Measurements from ENCODE around the gene LAMA4.

LAMA4 gene

GRCh38 chr6:112275365-112275764 is 21.0 kb upstream of the LAMA4 start:
- DNase-seq = no peak

GRCh38 chr6:112274774-112275173 is 20.4 kb upstream of the LAMA4 start:
- DNase-seq = no peak

- no peak for DNase-seq
Observed at GRCh38 chr6:112272799-112273198, 18.4 kb upstream of the LAMA4 start.

DNA sequence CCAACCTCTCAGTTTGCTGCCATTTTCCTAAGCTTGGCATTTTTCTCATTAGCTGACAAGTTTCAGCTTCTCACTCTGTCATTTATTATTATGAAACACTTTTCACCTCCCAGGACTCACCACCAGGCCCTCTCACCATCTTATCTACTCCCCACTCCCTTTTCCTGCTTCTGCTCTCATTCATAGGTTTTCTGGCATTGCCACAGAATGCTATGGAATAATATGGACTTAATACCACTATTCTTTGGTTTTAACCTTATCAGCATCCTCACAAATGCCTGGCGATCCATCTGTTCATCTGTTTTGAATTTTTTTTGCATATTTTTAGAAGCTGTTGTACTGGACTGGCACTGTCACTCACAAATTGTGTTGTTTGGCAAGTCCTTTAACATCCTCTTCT is 16.4 kb upstream of the LAMA4 start:
- DNase-seq = no peak

DNA sequence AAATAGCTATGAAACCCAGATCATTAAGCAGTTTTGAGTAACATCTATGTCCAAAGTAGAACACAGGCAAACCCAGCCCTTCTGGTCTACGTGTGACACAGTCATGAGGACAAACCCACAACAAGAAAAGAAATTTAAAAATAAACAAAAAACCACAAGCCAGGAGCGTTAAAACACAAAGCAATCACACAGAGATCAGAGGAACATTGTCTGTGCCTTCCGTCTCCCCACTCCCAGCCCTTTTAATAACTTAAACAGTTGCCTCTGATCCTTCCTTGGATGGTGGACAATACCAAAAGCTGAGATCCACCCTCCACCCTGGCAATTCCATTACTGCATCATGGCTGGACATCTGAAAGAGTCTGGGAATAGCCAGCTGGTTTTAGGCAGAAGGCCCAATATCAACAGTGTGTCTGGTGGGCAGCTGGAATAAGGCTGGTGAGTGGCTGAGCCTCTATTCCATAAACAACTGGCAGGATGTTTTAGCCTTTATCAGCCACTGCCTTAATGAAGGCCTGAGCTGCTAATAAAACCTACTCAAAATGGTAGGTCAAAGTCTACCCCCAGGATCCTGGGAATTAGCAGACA is 15.7 kb upstream of the LAMA4 start:
- no peak for DNase-seq

GRCh38 chr6:112269114-112269513 is 14.7 kb upstream of the LAMA4 start:
- DNase-seq = no peak

DNA sequence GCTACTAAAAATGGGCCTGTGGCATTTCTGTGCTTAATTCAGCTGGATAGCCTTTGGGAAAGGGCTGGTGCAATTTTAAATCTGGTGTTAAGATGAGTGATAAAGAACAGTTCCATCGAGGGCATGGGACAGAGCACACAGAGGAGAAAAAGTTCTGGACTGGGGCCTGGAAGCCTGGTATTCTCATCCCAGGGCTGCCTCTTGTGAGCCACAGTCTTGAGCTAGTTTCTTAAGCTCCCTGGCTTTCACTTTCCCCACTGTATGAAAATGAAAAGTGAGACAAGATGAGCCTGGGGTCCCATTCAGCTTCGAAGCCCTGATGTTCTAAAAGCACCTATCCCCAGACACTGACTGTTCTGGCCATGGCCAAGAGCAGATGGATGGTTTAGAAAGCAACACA is 14.3 kb upstream of the LAMA4 start:
- DNase-seq = no peak

DNA sequence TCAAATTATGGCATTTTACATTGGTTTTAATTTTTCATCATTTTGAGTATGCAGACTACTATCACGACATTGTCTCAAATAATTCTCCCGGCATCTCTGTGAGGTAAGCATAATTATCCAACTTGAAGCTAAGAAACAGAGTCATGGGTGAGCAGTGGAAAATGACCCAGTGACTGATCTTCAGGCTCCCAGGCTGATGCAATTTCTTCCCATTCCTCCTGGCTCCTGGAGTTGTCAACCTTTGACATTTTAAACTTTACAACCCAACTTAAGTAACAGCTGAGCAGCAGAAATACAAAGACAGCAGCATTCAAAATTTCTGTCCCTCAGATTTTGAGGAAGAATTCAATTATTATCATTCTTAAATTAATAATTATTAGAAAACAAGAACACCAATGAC is 13.7 kb upstream of the LAMA4 start:
- DNase-seq = no peak

- DNase-seq = no peak
Observed at GRCh38 chr6:112266331-112266730, 12.0 kb upstream of the LAMA4 start.

GRCh38 chr6:112259337-112259675 is 4.9 kb upstream of the LAMA4 start:
- DNase-seq = no peak

DNA sequence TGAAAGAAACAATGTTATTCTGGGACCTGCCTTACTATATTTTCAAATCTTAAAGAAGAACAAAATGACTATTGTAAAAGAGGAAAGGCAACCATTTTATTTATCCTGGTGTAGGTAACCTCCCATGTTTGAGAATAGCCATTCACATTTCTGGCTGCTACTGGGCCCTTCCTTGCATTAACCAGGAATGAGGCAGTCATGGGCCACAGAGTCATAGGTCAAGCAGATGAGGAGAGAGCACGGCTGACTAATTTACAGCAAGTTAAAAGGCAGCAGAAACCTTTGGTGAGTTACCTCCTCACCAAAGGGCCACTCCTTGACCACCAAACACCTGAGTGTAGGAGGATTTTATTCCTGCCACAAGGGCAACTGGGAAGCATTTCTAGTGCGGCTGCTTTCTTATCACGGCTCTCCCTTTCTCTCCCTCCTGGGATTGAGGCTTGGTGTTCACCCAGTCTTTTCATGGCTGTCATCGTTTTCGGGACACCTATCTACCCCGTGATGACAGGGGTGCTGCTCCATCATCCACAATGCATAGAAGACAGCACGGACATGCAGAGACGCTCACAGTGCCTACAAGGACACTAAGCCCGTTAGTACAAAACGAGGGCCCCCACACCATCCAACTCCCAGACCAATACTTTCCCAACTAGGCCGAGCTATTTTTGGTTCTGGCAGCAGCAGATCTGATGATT is 4.4 kb upstream of the LAMA4 start:
- DNase-seq = no peak

DNA sequence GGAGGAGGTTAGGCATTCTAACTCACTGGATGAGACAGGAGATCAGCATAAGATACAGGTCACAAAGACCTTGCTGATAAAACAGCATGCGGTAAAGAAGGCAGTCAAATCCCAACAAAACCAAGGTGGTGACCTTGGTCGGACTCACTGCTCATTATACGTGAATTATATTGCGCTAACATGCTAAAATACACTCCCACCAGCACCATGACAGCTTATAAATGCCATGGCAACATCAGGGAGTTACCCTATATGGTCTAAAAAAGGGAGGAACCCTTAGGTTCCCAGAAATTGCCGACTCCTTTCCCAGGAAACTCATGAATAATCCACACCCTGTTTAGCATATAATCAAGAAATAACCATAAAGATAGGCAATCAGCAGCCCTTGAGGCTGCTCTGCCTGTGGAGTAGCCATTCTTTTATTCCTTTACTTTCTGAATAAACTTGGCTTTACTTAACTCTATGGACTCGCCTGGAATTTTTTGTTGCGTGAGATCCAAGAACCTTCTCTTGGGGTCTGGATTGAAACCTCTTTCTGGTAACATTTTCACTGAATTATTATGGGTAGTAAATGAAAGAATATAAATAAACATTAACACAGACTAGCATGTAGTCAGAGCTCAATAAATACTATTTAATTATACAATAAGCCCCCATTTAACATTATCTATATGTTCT is 3.0 kb upstream of the LAMA4 start:
- DNase-seq = no peak

- no peak for DNase-seq
Observed at GRCh38 chr6:112254921-112255320, 554 bp upstream of the LAMA4 start.

- DNase-seq = no peak
Observed at GRCh38 chr6:112253498-112253840, 898 bp downstream of the LAMA4 start.

GRCh38 chr6:112252571-112253497 is 1.5 kb downstream of the LAMA4 start:
- no peak for DNase-seq

DNA sequence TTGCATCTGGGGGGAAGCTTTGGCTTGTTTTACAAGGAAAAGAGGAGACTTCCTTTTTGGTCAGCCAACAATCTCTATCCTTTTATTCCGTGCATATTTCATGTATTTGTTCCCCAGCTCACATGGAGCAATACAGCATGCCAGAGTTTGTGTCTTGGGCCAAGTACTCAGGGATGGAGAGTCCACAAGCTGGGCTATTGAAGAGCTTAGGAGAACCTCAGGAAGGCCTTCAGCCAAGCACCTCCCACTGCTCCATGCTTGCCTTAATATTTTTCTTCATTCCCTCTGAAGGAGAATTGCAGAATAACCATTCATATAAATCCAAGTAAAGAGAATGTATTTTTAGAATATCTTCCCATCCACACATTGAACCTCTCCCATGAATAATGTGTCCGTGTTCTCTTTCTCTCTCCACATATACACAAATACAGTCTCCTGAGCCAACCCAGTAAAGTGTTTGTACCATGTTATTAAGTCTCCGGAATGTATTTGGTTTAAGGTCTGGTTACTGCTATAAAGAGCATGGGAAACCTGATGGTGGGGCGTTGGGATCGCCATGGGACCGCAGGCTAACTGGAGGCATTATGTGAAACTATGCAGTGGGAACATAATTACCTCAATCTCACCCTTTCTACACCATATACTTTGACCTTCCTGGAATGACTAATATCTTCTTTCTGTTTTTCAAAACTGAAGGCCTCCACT is 3.0 kb downstream of the LAMA4 start:
- DNase-seq = no peak

DNA sequence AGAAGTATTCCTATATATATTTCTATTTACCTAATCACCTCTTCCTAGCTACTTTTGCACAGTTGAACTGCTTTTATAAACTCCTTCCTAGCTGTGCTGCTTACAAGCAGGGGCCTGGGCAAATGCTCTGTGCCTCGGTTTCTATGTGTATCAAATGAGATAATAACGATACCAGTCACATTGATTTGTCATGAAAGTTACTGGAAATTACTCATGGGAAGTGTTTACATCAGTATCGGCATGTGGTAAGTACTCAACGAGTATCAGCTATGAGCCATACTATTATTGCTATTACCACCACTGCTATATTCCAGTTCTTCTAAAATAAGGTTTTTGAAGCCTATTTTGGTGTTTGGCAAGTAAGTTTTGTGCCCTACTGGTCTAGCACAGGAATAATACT is 4.9 kb downstream of the LAMA4 start:
- no peak for DNase-seq

DNA sequence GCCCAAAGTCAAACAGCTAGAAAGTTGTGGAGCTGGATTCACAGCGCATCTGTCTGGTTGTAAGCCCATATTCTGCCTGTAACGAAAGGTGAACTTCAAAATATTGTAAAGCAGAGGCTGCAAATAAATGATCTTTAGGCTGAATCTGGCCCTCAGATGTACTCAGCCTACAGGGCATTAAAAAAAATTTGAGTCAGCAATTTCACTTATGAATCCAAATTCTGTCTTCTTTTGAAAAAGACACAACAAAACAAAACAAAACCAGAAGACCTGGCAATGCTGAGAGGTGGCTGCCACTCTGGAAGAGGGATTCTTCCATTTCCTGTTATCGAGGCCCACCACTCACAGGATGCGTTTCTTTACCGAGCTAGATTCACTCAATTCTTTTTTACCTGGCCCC is 7.1 kb downstream of the LAMA4 start:
- no peak for DNase-seq

- no peak for DNase-seq
Observed at GRCh38 chr6:112245511-112246203, 8.7 kb downstream of the LAMA4 start.

GRCh38 chr6:112243861-112244827 is 10.2 kb downstream of the LAMA4 start:
- DNase-seq = no peak

GRCh38 chr6:112241820-112242429 is 12.4 kb downstream of the LAMA4 start:
- DNase-seq = no peak
